ENCODE measurements around the gene IL21R.
A peak's percentile ranks its signal among the peaks of the same experiment; 100 is the strongest.

The IL21R gene

DNA sequence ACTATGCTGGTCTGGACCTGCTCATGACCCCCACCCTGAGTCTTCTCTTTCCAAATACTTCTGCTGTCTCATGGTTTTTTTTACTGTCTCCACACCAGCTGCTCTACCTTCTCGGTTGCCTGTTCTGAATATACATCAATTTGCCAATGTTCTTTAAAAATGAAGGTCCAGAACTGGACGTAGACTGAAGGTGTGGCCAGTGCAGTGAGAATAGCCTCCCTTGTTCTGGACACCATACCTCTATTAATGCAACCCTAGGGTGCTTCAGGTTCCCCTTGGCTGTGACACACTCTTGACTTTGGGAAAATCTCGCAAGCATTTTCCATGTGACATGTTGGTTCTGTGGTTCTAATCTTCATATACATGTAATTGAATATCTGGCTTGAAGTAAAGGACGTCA lies 15.3 kb upstream of the IL21R start:
- ATAC-seq = no peak
- TF ChIP-seq ZNF70 (CRISPR knock-in tag; IDR thresholded peaks at IDR 0.05) (peak; percentile 81), ESRRG (CRISPR knock-in tag; IDR thresholded peaks at IDR 0.05) (no peak)

DNA sequence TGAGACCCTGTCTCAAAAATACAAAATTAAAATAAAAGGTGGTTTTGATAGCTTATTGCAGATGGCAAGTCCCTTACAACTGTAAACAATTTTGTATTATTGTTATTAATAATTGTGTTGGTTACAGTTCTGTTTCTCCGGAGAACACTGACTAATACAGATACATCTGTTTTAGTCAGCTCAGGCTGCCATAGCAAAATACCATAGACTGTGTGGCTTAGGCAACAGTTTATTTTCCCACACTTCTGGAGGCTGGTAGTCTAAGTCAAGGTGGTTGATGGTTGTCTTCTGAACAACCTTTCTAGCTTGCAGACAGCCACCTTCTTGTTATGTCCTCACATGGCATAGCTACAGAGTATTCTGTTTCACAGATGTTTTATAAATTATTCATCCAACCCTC lies 14.2 kb upstream of the IL21R start:
- ATAC-seq = no peak
- TF ChIP-seq ZNF70 (CRISPR knock-in tag; IDR thresholded peaks at IDR 0.05) (no peak), RARB (CRISPR knock-in tag; IDR thresholded peaks at IDR 0.05) (no peak), TOX (CRISPR knock-in tag; IDR thresholded peaks at IDR 0.05; ENCODE audit: borderline replicate concordance) (no peak), ZNF8 (CRISPR knock-in tag; IDR thresholded peaks at IDR 0.05) (no peak), PPARA (CRISPR knock-in tag; IDR thresholded peaks at IDR 0.05; ENCODE audit: borderline replicate concordance) (no peak), CSDC2 (CRISPR knock-in tag; IDR thresholded peaks at IDR 0.05) (no peak), BACH2 (CRISPR knock-in tag; IDR thresholded peaks at IDR 0.05; ENCODE audit: borderline replicate concordance) (no peak), TCF4 (CRISPR knock-in tag; IDR thresholded peaks at IDR 0.05; ENCODE audit: borderline replicate concordance) (no peak), OSR1 (CRISPR knock-in tag; IDR thresholded peaks at IDR 0.05) (no peak), ZFP3 (CRISPR knock-in tag; IDR thresholded peaks at IDR 0.05) (no peak), GLIS3 (CRISPR knock-in tag; IDR thresholded peaks at IDR 0.05) (no peak)
- TF ChIP-seq, protein P1, sequence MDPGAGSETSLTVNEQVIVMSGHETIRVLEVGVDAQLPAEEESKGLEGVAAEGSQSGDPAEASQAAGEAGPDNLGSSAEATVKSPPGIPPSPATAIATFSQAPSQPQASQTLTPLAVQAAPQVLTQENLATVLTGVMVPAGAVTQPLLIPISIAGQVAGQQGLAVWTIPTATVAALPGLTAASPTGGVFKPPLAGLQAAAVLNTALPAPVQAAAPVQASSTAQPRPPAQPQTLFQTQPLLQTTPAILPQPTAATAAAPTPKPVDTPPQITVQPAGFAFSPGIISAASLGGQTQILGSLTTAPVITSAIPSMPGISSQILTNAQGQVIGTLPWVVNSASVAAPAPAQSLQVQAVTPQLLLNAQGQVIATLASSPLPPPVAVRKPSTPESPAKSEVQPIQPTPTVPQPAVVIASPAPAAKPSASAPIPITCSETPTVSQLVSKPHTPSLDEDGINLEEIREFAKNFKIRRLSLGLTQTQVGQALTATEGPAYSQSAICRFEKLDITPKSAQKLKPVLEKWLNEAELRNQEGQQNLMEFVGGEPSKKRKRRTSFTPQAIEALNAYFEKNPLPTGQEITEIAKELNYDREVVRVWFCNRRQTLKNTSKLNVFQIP (CRISPR knock-in tag; IDR thresholded peaks at IDR 0.05; ENCODE audit: borderline replicate concordance, low read depth) = no peak
- TF ChIP-seq, protein P2, sequence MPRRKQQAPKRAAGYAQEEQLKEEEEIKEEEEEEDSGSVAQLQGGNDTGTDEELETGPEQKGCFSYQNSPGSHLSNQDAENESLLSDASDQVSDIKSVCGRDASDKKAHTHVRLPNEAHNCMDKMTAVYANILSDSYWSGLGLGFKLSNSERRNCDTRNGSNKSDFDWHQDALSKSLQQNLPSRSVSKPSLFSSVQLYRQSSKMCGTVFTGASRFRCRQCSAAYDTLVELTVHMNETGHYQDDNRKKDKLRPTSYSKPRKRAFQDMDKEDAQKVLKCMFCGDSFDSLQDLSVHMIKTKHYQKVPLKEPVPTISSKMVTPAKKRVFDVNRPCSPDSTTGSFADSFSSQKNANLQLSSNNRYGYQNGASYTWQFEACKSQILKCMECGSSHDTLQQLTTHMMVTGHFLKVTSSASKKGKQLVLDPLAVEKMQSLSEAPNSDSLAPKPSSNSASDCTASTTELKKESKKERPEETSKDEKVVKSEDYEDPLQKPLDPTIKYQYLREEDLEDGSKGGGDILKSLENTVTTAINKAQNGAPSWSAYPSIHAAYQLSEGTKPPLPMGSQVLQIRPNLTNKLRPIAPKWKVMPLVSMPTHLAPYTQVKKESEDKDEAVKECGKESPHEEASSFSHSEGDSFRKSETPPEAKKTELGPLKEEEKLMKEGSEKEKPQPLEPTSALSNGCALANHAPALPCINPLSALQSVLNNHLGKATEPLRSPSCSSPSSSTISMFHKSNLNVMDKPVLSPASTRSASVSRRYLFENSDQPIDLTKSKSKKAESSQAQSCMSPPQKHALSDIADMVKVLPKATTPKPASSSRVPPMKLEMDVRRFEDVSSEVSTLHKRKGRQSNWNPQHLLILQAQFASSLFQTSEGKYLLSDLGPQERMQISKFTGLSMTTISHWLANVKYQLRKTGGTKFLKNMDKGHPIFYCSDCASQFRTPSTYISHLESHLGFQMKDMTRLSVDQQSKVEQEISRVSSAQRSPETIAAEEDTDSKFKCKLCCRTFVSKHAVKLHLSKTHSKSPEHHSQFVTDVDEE (CRISPR knock-in tag; IDR thresholded peaks at IDR 0.05) = no peak
- TF ChIP-seq, protein P3, sequence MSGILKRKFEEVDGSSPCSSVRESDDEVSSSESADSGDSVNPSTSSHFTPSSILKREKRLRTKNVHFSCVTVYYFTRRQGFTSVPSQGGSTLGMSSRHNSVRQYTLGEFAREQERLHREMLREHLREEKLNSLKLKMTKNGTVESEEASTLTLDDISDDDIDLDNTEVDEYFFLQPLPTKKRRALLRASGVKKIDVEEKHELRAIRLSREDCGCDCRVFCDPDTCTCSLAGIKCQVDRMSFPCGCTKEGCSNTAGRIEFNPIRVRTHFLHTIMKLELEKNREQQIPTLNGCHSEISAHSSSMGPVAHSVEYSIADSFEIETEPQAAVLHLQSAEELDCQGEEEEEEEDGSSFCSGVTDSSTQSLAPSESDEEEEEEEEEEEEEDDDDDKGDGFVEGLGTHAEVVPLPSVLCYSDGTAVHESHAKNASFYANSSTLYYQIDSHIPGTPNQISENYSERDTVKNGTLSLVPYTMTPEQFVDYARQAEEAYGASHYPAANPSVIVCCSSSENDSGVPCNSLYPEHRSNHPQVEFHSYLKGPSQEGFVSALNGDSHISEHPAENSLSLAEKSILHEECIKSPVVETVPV (CRISPR knock-in tag; IDR thresholded peaks at IDR 0.05) = no peak

DNA sequence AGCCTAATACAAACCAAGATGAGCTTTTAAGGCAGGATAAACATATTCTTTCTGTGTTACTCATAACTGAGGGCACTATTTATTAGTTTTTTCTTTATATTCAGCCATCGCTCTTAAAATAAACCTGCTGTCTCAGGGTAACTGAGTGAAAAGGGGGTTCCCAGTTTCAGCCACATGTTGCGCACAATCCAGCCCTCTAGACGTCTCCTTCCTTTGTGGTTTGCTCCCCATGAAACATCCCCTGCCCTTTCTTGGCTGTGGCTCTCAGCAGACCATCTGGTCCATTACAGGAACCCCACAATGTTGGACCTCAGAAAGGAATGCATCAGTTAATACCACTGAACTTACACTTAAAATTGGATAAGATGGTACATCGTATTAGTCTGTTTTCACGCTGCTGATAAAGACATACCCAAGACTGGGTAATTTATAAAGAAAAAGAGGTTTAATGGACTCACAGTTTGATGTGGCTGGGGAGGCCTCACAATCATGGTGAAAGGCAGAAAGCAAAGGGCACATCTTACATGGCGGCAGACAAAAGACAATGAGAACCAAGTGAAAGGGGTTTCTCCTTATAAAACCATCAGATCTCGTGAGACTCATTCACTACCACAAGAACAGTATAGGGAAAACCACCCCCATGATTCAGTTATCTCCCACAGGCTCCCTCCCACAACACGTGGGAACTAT lies 12.6 kb upstream of the IL21R start:
- TF ChIP-seq GLIS3 (CRISPR knock-in tag; IDR thresholded peaks at IDR 0.05) (no peak), ZNF70 (CRISPR knock-in tag; IDR thresholded peaks at IDR 0.05) (no peak), ESRRG (CRISPR knock-in tag; IDR thresholded peaks at IDR 0.05) (no peak), TCF4 (CRISPR knock-in tag; IDR thresholded peaks at IDR 0.05; ENCODE audit: borderline replicate concordance) (no peak), SNAI2 (CRISPR knock-in tag; IDR thresholded peaks at IDR 0.05) (no peak), ZNF565 (CRISPR knock-in tag; conservative IDR thresholded peaks at IDR 0.05; ENCODE audit: low read depth) (no peak), ZNF8 (CRISPR knock-in tag; IDR thresholded peaks at IDR 0.05) (no peak), ZFP3 (CRISPR knock-in tag; IDR thresholded peaks at IDR 0.05) (no peak)
- TF ChIP-seq, protein P1 (CRISPR knock-in tag; IDR thresholded peaks at IDR 0.05; ENCODE audit: borderline replicate concordance, low read depth) = no peak
- TF ChIP-seq, protein P4, sequence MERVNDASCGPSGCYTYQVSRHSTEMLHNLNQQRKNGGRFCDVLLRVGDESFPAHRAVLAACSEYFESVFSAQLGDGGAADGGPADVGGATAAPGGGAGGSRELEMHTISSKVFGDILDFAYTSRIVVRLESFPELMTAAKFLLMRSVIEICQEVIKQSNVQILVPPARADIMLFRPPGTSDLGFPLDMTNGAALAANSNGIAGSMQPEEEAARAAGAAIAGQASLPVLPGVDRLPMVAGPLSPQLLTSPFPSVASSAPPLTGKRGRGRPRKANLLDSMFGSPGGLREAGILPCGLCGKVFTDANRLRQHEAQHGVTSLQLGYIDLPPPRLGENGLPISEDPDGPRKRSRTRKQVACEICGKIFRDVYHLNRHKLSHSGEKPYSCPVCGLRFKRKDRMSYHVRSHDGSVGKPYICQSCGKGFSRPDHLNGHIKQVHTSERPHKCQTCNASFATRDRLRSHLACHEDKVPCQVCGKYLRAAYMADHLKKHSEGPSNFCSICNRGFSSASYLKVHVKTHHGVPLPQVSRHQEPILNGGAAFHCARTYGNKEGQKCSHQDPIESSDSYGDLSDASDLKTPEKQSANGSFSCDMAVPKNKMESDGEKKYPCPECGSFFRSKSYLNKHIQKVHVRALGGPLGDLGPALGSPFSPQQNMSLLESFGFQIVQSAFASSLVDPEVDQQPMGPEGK (CRISPR knock-in tag; IDR thresholded peaks at IDR 0.05; ENCODE audit: borderline replicate concordance) = no peak
- no peak for ATAC-seq
